Astrocyte of the cerebellum (primary cell): ENCODE measurements around the gene CIT.

Experiments
- DNase-seq: peaks from one replicate; pipeline ENCODE4 v3.0.0-alpha.2; 2011; ENCODE audit warnings: low read depth
- H3K4me3 ChIP-seq: 2 replicates; pipeline ENCODE4 v1.5.1; 2011; ENCODE audit warnings: mild to moderate bottlenecking, low read depth, low read length, moderate library complexity
- CTCF ChIP-seq: IDR thresholded peaks from 2 replicates; pipeline ENCODE4 v1.5.1; 2012; ENCODE audit warnings: low read length, low read depth, moderate library complexity, mild to moderate bottlenecking; ENCODE audit errors: missing control alignments
- in situ Hi-C: cut with HindIII; loops from 2 replicates; pipeline ENCODE4 v1.10.0; 2017; ENCODE audit warnings: low sequenced_read_pairs

CIT gene

GRCh38 chr12:119676022-119676421 lies 201.1 kb downstream of the CIT start:
- no peak overlapping the region for H3K4me3 ChIP-seq
- DNase-seq = no peak
- TF ChIP-seq CTCF = no peak
- in situ Hi-C loops = no loop called here

- in situ Hi-C loops = no loop called here
- no peak overlapping the region for H3K4me3 ChIP-seq
- no peak for TF ChIP-seq CTCF
- no peak for DNase-seq
These were observed 202.6 kb downstream of the CIT start for GRCh38 chr12:119674560-119674959.

- in situ Hi-C loops = no loop called here
- no peak overlapping the region for H3K4me3 ChIP-seq
- DNase-seq = no peak
- no peak for TF ChIP-seq CTCF
These were observed 203.5 kb downstream of the CIT start for GRCh38 chr12:119673634-119674033.

GRCh38 chr12:119672194-119672593 lies 204.9 kb downstream of the CIT start:
- H3K4me3 ChIP-seq = no peak overlapping the region
- no peak for TF ChIP-seq CTCF
- no peak for DNase-seq
- in situ Hi-C loops = no loop called here

GRCh38 chr12:119671070-119671469 lies 206.1 kb downstream of the CIT start:
- no peak for TF ChIP-seq CTCF
- no peak for DNase-seq
- no peak overlapping the region for H3K4me3 ChIP-seq
- in situ Hi-C loops = no loop called here

GRCh38 chr12:119669744-119670472 lies 207.2 kb downstream of the CIT start:
- no peak overlapping the region for H3K4me3 ChIP-seq
- in situ Hi-C loops = no loop called here
- no peak for DNase-seq
- TF ChIP-seq CTCF = no peak
